Fibroblast of the conjunctiva (primary cell): ENCODE results near the gene CAMSAP2.

Experiments used
- DNase-seq: peaks from one replicate; pipeline ENCODE4 v3.0.0-alpha.2; 2010; ENCODE audit warnings: low read depth

Gene CAMSAP2

GRCh38 chr1:200845360-200845759, 106.7 kb downstream of the CAMSAP2 start:
- no peak for DNase-seq

- no peak for DNase-seq
Observed at GRCh38 chr1:200846398-200846797, 107.7 kb downstream of the CAMSAP2 start.

- no peak for DNase-seq
Observed at GRCh38 chr1:200849430-200849829, 110.7 kb downstream of the CAMSAP2 start.

DNA sequence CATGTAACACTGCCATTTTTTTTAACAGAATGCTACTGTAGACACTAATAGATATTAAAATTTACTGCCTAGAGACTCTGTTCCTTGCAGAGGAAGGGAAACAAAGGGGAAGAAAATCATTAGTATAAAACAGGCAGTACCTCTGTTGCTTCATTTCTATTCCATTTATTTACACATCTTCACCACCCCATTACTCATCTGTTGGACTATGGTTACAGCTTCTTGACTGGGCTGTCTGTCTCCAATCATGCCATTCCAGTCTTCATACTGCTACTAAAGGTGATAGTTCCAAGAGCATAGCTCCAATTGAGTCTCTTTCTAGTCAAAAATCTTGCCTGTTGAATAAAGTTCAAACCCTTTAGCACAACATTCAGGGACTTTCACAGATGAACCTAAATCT, 111.9 kb downstream of the CAMSAP2 start:
- no peak for DNase-seq

DNA sequence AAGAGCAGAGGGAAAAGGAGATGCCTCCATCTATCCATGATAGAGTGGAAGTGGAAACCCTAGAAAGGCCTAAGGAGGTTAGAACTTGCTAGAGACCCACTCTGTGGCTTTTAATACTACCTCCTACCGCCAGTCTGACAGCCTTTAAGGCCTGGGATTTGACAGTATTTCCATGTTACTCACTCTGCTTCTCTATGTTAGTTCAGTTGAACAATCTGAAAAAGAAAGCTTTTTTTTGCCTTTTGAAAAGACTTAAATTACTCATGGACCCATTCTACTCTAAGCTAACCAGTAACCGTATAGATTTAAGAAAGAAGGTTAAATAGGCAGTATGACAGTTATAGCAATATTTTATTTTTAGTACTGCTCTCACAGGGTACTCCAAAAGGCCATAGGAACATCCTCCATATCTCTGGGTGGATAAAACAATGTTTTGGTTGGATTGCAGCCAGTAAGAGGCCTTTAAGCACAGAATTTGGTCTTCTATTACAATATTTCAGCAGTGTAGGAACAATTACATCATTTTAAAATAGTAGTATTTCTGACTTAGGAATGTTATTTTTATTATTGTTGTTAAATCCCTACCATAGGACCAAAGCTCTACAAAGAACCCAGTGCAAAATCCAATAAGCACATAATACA, 118.1 kb downstream of the CAMSAP2 start:
- DNase-seq, result peak; percentile 81

- no peak for DNase-seq
Observed at GRCh38 chr1:200857804-200858203, 119.1 kb downstream of the CAMSAP2 start.

- no peak for DNase-seq
Observed at GRCh38 chr1:200861937-200862647, 123.4 kb downstream of the CAMSAP2 start.

GRCh38 chr1:200862713-200863415, 124.2 kb downstream of the CAMSAP2 start:
- no peak for DNase-seq

DNA sequence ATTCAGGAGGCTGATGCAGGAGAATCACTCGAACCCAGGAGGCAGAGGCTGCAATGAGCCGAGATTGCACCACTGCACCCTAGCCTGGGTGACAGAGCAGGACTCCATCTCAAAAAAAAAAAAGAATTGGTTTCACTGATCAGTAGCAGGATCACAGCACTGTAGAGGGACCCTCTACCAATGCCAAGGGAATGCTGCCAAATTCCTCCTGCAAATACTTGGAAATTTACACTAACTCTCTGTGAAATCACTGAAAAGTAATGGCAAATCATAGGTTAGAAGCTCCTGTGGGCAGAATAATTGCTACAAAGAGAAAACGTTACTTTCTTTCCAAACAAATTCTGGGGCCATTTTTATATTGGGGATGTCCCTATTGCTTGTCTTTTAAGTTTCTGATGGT, 127.4 kb downstream of the CAMSAP2 start:
- no peak for DNase-seq

DNA sequence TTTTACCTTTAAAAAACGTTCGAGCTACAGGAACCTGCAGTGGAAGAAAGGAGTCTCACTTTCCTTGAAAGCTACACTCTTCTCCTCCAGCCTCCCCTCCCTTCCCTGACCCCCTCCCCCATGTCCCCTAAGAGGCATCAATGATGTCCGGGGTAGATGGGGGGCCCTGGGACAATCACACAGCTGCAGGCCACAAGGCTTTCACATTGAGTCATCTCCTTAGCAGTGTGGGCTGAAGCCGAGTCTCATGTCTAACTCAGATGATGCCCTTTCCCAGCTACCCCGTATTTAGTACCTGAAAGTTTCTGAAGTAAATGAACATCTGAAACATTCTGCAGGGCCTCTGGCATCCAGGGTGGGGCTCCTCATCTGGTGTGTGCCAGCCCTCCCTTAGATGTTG, 127.8 kb downstream of the CAMSAP2 start:
- no peak for DNase-seq

DNA sequence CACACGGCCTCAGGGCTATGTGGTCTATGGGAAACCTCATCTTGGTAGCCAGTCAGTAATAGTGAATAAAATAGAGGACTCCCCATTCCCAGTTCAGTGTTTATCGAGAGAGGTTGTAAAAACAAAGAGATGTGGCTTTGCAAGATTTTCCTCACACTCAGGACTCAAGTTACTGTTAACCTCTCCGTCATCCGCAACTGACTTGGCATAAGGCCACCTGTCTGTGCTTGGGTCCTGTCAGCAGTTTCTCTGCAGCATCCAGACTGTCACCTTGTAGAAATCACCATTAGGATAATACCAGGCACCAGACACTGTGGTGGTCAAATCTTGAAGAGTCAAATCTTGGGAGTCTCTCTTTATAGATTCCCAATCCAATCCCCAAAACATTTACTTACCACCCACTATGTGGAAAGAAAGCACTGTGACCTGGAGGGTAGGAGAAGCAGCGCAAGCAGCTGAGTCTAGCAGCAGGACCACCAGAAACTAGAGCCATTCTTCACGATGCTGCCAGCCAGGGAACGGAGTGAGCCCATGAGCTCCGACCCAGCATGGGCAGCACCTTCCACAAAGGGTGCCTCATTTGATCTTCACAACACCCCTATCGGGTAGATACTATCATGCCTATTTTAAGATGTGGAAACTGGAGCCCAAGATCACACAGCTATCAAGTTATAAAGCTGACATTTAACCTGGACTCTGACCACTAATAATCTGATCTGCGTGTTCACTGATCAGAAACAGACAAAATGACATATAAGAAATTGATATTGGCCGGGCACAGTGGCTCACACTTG, 128.5 kb downstream of the CAMSAP2 start:
- DNase-seq, result no peak

GRCh38 chr1:200869376-200869752, 130.7 kb downstream of the CAMSAP2 start:
- DNase-seq, result no peak

- no peak for DNase-seq
Observed at GRCh38 chr1:200869753-200870391, 131.2 kb downstream of the CAMSAP2 start.

DNA sequence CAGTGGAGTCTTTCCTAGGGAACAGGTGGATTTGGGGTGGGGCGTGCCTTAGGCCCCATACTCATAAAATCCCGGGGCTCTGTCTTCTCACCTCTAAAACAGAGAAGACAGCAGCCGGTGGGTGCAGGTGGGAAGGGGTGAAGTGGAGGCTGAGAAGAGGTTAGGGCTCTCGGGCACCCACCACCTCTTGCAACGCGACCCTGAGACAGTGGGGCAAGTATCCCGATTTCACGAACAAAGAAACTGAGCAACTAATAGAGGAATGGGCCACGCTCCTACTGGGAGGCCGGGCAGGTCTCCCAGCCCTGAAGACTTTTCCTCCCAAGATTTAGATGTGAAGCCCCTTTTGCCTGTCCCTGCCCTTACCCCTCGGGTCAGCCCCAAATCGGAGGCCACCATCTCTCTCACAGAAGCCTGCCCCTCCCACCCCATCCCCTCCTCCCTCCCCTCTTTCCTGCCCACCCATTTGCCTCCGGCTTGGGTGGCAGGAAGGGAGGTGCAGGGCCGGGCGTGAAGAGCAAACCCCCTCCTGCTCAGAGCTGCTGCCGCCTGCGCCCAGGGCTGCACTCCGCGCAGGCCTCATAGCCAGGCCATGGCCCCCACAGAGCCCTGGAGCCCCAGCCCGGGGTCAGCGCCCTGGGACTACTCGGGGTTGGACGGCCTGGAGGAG, 133.9 kb downstream of the CAMSAP2 start, which contains the start of gene GPR25:
TSS of gene GPR25 (plus strand) at position 536 of the 670 bp plus-strand sequence. CDS start at position 593, 57 bp downstream.
- DNase-seq, result no peak

DNA sequence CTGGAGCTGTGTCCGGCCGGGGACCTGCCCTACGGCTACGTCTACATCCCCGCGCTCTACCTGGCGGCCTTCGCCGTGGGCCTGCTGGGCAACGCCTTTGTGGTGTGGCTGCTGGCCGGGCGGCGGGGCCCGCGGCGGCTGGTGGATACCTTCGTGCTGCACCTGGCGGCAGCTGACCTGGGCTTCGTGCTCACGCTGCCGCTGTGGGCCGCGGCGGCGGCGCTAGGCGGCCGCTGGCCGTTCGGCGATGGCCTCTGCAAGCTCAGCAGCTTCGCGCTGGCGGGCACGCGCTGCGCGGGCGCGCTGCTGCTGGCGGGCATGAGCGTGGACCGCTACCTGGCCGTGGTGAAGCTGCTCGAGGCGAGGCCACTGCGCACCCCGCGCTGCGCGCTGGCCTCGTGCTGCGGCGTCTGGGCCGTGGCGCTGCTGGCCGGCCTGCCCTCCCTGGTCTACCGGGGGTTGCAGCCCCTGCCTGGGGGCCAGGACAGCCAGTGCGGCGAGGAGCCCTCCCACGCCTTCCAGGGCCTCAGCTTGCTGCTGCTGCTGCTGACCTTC, 134.5 kb downstream of the CAMSAP2 start:
- no peak for DNase-seq

DNA sequence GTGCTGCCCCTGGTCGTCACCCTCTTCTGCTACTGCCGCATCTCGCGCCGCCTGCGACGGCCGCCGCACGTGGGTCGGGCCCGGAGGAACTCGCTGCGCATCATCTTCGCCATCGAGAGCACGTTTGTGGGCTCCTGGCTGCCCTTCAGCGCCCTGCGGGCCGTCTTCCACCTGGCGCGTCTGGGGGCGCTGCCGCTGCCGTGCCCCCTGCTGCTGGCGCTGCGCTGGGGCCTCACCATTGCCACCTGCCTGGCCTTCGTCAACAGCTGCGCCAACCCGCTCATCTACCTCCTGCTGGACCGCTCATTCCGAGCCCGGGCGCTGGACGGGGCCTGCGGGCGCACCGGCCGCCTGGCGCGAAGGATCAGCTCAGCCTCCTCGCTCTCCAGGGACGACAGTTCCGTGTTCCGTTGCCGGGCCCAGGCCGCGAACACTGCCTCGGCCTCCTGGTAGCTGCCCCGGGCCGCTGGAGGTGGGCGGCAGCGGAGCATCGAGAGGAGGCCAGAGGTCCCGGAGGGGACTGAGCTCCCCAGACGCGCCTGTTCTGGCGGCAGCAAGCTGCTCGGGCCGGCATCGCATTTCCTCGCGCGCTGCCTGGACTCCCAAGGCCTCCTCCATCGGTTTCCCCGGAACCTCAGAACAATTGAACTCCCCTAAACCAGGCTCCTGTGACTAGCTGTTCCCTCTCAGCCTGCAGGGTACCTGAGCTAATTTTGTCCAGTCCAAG, 135.1 kb downstream of the CAMSAP2 start:
- DNase-seq, result no peak

- DNase-seq, result no peak
Observed at GRCh38 chr1:200874694-200875093, 136.0 kb downstream of the CAMSAP2 start.

DNA sequence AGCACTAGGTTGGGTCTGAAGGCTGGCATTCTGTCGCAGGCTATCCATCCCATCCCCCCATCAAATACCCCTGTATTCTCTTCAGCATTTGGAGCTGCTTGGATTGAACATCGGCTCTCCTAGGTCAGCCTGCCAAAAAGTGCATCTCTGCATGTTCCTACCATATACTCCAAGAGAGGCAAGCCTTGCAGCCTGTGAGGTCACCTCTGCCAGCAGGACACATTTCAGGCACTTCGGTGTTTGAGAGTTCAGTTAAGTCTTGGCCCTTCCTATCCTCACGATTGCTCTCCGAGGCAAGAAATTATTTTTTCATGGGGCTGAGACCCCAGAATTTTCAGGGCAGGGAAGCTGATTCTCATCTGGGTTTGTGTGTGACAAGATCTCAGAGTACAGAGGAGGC, 136.7 kb downstream of the CAMSAP2 start:
- DNase-seq, result no peak

DNA sequence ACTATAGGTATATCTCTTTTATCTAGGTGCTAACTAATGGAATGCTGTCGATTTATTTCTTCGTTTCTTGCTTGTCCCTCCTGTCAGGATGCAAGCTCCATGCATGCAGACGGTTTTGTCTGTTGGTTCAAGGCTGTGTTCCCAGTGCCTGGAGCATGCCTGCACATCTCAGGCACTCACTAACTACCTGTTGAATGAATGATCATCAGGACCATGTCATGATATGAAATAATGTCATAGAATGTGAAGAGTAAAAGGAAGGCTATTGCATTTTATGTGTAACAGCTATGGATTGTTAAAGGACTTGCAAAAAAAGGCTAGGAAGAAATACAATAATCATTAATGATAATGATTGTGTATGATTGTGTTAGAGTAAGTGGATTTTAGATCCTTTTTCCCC, 138.3 kb downstream of the CAMSAP2 start:
- DNase-seq, result no peak

DNA sequence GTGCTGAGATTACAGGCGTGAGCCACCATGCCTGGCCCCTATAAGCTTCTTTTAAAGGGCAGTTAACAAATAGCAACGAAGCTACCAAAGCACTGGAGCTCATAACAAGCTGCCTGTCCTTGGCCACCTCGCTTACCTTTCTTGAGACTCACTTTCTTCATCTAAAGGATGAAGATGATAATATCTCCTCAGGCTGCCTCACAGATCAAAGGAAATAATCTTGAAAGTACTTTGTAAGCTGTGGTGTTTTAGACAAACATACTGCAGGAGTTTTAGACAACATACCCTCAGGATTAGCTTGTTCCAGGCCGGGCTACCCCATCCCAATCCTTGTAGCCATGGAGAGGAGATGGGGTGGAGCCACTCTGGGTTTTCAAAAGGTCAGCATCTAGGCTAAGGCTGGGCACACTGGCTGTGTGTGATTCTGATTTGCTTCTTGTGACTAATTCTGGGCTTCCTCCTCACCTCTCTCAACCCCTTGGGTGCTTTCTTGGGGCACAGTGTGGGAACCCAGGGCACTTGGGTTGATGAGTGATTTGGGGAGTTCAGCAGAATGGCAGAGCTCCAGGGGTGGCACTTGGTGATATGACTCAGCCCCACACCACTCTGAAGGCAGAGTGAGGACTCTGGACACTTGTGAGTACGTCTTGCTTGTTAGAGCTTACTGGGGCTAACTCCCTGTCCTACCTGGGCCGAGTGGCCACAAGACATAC, 139.3 kb downstream of the CAMSAP2 start:
- no peak for DNase-seq
